Mesendoderm (in vitro differentiated cells): ENCODE measurements around the gene AP2A2.

Experiments used
- DNase-seq: peaks from one replicate; pipeline ENCODE4 v3.0.0; 2013
- H2AK5ac ChIP-seq: 2 replicates; pipeline ENCODE4 v1.6.1; 2013; ENCODE audit warnings: low read length, inconsistent platforms
- H2BK120ac ChIP-seq: 2 replicates; pipeline ENCODE4 v1.6.1; 2013; ENCODE audit warnings: low read depth, mild to moderate bottlenecking, low read length, moderate library complexity, mixed read lengths
- H2BK15ac ChIP-seq: replicated peaks from 2 replicates; pipeline ENCODE4 v1.6.1; 2013; ENCODE audit warnings: low read depth, mild to moderate bottlenecking, moderate library complexity
- H2BK5ac ChIP-seq: 2 replicates; pipeline ENCODE4 v1.6.1; 2013; ENCODE audit warnings: low read length, inconsistent platforms
- H3K18ac ChIP-seq: 2 replicates; pipeline ENCODE4 v1.6.1; 2013; ENCODE audit warnings: mild to moderate bottlenecking, low read length, mixed read lengths
- H3K23ac ChIP-seq: one replicate; pipeline ENCODE4 v1.6.1; 2013; ENCODE audit warnings: low read length
- H3K27ac ChIP-seq: 2 replicates; pipeline ENCODE4 v1.5.1; 2013; ENCODE audit warnings: low read depth, mild to moderate bottlenecking, inconsistent platforms, low read length, moderate library complexity
- H3K27me3 ChIP-seq: 2 replicates; pipeline ENCODE4 v1.6.1; 2013; ENCODE audit warnings: low read length, control low read depth, mild to moderate bottlenecking, inconsistent platforms; ENCODE audit not compliant: insufficient read depth, poor library complexity
- H3K36me3 ChIP-seq: 2 replicates; pipeline ENCODE4 v1.6.1; 2013; ENCODE audit warnings: low read length, inconsistent platforms; ENCODE audit not compliant: control insufficient read depth, insufficient read depth
- H3K4ac ChIP-seq: one replicate; pipeline ENCODE4 v1.6.1; 2013; ENCODE audit warnings: low read depth, mild to moderate bottlenecking, low read length, moderate library complexity
- H3K4me1 ChIP-seq: 2 replicates; pipeline ENCODE4 v1.6.1; 2013; ENCODE audit warnings: low read depth, low read length, inconsistent platforms; ENCODE audit not compliant: control insufficient read depth
- H3K4me2 ChIP-seq: 2 replicates; pipeline ENCODE4 v1.6.1; 2013; ENCODE audit warnings: low read length
- H3K4me3 ChIP-seq: 2 replicates; pipeline ENCODE4 v1.5.1; 2013; ENCODE audit warnings: mild to moderate bottlenecking, low read length
- H3K56ac ChIP-seq: one replicate; pipeline ENCODE4 v1.6.1; 2013; ENCODE audit warnings: low read length
- H3K79me1 ChIP-seq: 2 replicates; pipeline ENCODE4 v1.6.1; 2013; ENCODE audit warnings: low read length, inconsistent platforms
- H3K79me2 ChIP-seq: 2 replicates; pipeline ENCODE4 v1.6.1; 2013; ENCODE audit warnings: mild to moderate bottlenecking, low read length; ENCODE audit not compliant: control insufficient read depth, insufficient read depth
- H3K9ac ChIP-seq: 2 replicates; pipeline ENCODE4 v1.6.1; 2013; ENCODE audit warnings: low read length, inconsistent platforms
- H4K5ac ChIP-seq: one replicate; pipeline ENCODE4 v1.6.1; 2013; ENCODE audit warnings: low read length
- H4K8ac ChIP-seq: one replicate; pipeline ENCODE4 v1.6.1; 2013; ENCODE audit warnings: low read depth, mild to moderate bottlenecking, control low read depth, low read length, moderate library complexity
- WGBS: extraction: QIAGEN DNeasy Blood & Tissue Kit; methylation state at CpG from one replicate; pipeline ENCODE4 v1.1.7; 2013; ENCODE audit warnings: low lambda C conversion rate, missing lambda C conversion rate; ENCODE audit not compliant: insufficient coverage; ENCODE audit errors: extremely low coverage; 5-methylcytosine and 5-hydroxymethylcytosine counted together

AP2A2 gene

DNA sequence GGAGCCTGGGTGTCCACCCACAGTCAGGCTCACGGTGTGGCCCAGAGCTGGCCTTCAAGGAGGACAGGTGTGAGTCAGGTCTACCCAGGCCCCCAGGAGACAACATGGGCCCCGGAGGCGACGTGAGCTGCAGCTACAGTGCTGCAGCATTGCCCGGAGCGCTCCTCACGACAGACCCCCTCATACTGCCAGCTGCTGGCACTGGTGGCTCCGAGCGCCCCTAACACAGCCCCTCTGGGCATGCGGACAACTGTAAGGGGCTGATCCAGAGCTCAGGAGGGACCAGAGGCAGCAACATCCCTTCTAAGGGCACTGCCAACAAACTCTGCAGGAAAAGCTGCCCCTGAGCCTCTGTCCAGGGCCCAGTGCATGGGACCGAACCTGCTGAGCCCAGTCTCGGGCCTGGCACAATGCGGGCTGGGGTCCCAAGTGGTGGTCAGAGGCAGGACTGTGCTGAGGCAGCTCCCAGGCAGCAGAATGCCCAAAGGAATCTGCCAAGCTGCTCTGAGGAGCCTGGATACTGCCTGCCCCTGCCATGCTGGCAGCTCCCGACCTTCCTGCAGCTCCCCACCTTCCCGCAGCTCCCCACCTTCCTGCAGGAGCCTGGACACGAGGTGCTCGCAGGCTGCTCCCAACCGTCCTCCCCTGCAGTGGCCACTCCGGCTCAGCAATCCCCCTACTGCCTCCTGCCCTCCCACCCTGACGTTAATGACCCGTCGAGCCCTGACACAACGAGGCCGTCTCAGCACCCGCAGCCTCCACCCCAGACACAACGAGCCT lies 30.1 kb upstream of the AP2A2 start:
- H3K36me3 ChIP-seq: peaks cover 2% of the 10 kb centered on the region
- H3K27ac ChIP-seq: no peak overlapping the region
- no peak overlapping the region for H4K5ac ChIP-seq
- no CpG with 5 or more reads among the region's 26 CpGs for WGBS
- H3K4me1 ChIP-seq: no peaks in the 10 kb centered on the region
- no peak overlapping the region for H2BK5ac ChIP-seq
- no peak overlapping the region for H3K18ac ChIP-seq
- H3K56ac ChIP-seq: no peak overlapping the region
- H4K8ac ChIP-seq: no peak overlapping the region
- no peaks in the 10 kb centered on the region for H3K79me1 ChIP-seq
- no peak overlapping the region for H3K4me3 ChIP-seq
- H3K79me2 ChIP-seq: no peaks in the 10 kb centered on the region
- no peak overlapping the region for H3K4me2 ChIP-seq
- H3K27me3 ChIP-seq: no peaks in the 10 kb centered on the region
- DNase-seq: no peak
- H2AK5ac ChIP-seq: no peak overlapping the region
- H2BK120ac ChIP-seq: no peak overlapping the region
- H3K23ac ChIP-seq: no peak overlapping the region
- H2BK15ac ChIP-seq: no peak overlapping the region
- H3K4ac ChIP-seq: no peak overlapping the region
- H3K9ac ChIP-seq: no peak overlapping the region

GRCh38 chr11:897253-898142 lies 28.2 kb upstream of the AP2A2 start:
- Histone ChIP-seq H2AK5ac (no peak overlapping the region), H3K4me2 (no peak overlapping the region), H3K4ac (no peak overlapping the region), H3K18ac (no peak overlapping the region), H3K27me3 (no peaks in the 10 kb centered on the region), H3K36me3 (peaks cover 6% of the 10 kb centered on the region), H2BK120ac (no peak overlapping the region), H3K4me3 (no peak overlapping the region), H3K79me2 (no peaks in the 10 kb centered on the region), H4K8ac (no peak overlapping the region), H3K23ac (no peak overlapping the region), H2BK5ac (no peak overlapping the region), H3K56ac (no peak overlapping the region), H3K4me1 (no peaks in the 10 kb centered on the region), H2BK15ac (no peak overlapping the region), H4K5ac (no peak overlapping the region), H3K9ac (no peak overlapping the region), H3K27ac (no peak overlapping the region), H3K79me1 (no peaks in the 10 kb centered on the region)
- no CpG with 5 or more reads among the region's 17 CpGs for WGBS
- DNase-seq: no peak

DNA sequence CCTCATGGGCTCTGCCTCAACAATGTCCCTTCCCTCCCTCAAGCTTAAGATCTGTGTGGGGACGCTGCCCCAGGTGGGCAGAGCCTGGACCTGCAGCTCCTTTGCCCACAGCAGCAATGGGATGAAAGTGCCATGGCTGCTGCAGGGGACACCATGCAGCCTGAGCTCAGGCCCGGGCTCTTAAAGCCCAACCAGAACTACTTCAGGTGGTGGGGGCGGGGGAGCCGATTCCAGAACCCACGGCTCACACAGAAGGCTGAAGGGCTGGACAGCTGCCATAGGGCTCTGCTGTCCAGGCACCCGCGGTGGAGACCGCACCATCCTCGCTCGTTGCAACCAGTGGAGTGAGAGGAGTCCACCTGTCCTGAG lies 27.5 kb upstream of the AP2A2 start:
- WGBS: no CpG with 5 or more reads among the region's 10 CpGs
- H2BK120ac ChIP-seq: no peak overlapping the region

DNA sequence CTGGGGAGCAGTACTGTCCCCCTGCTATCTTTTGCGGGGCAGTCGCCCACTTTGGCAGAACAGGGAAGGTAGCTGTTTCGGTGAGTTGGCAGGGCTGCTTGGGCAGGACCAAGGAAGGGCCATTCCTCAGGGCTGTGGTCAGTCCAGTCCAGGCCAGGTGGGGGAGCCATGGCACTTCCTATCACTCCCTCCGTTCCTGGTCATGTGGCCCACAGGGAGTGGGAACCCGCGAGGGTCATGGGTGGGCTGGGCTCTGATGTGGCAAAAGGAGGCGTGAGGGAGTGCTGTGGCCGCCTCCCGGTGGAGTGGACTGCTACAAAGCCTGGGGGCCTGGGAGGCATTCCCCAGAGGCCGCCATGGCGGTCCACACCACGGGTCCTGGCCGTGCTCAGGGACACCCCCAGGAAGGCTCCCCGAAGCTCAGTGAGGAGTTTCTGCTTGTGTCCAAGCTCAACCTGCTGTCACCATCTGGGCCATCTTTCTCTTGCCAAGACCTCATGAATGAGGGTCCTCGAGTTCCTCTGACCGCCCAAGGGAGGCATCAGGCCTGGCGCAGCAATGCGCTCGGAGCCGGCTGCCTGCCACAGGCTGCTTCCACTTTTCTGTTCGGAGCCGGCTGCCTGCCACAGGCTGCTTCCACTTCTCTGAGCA lies 27.0 kb upstream of the AP2A2 start:
- H3K4me1 ChIP-seq: no peaks in the 10 kb centered on the region
- no peaks in the 10 kb centered on the region for H3K79me2 ChIP-seq
- H2BK120ac ChIP-seq: no peak overlapping the region
- H2AK5ac ChIP-seq: no peak overlapping the region
- no peak overlapping the region for H3K4ac ChIP-seq
- DNase-seq: peak; percentile 31
- H2BK15ac ChIP-seq: no peak overlapping the region
- H3K9ac ChIP-seq: no peak overlapping the region
- no peaks in the 10 kb centered on the region for H3K79me1 ChIP-seq
- no CpG with 5 or more reads among the region's 22 CpGs for WGBS
- no peak overlapping the region for H4K8ac ChIP-seq
- no peak overlapping the region for H3K4me3 ChIP-seq
- no peak overlapping the region for H3K27ac ChIP-seq
- H3K4me2 ChIP-seq: no peak overlapping the region
- H3K36me3 ChIP-seq: peaks cover 11% of the 10 kb centered on the region
- H4K5ac ChIP-seq: no peak overlapping the region
- no peak overlapping the region for H3K18ac ChIP-seq
- H3K27me3 ChIP-seq: no peaks in the 10 kb centered on the region
- H2BK5ac ChIP-seq: no peak overlapping the region
- no peak overlapping the region for H3K56ac ChIP-seq
- no peak overlapping the region for H3K23ac ChIP-seq

More for the DNA sequence above, 27.5 kb upstream of the AP2A2 start:
- H3K9ac ChIP-seq: no peak overlapping the region
- H3K4ac ChIP-seq: no peak overlapping the region
- H4K5ac ChIP-seq: no peak overlapping the region
- no peaks in the 10 kb centered on the region for H3K27me3 ChIP-seq
- H3K4me3 ChIP-seq: no peak overlapping the region
- H2BK5ac ChIP-seq: no peak overlapping the region
- no peak overlapping the region for H3K56ac ChIP-seq
- peak; percentile 73 for DNase-seq
- H3K79me1 ChIP-seq: no peaks in the 10 kb centered on the region
- H4K8ac ChIP-seq: no peak overlapping the region
- H3K18ac ChIP-seq: no peak overlapping the region
- no peak overlapping the region for H3K4me2 ChIP-seq
- no peak overlapping the region for H2BK15ac ChIP-seq
- no peak overlapping the region for H3K27ac ChIP-seq
- no peak overlapping the region for H2AK5ac ChIP-seq
- H3K23ac ChIP-seq: no peak overlapping the region
- H3K79me2 ChIP-seq: no peaks in the 10 kb centered on the region
- no peaks in the 10 kb centered on the region for H3K4me1 ChIP-seq
- peaks cover 10% of the 10 kb centered on the region for H3K36me3 ChIP-seq

DNA sequence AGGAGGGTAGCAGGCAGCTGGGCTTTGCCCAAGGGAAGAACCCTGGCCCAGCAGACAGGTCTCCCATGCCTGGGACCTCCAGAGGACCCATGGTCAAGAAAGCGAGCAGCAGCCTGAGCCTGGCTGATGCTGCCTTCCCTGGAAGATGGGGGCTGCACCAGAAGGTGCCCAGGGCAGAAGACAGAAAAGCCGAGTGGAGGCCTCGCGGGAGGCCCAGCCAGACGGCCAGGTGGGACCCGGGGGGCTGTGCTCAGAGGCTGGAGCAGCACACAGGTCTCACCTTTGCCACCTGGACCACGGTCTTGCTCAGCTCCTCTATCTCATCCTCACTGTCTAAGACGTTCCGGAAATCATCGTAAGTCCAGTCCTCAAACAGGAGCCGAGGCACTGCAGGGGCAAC lies 25.9 kb upstream of the AP2A2 start:
- no peak overlapping the region for H3K27ac ChIP-seq
- H4K8ac ChIP-seq: no peak overlapping the region
- no peaks in the 10 kb centered on the region for H3K27me3 ChIP-seq
- H3K79me1 ChIP-seq: no peaks in the 10 kb centered on the region
- no peak overlapping the region for H3K4me2 ChIP-seq
- no peak overlapping the region for H2BK5ac ChIP-seq
- no peaks in the 10 kb centered on the region for H3K4me1 ChIP-seq
- H4K5ac ChIP-seq: no peak overlapping the region
- no peak overlapping the region for H3K18ac ChIP-seq
- H3K23ac ChIP-seq: no peak overlapping the region
- H2AK5ac ChIP-seq: no peak overlapping the region
- no peak overlapping the region for H3K4ac ChIP-seq
- no peak overlapping the region for H2BK15ac ChIP-seq
- WGBS: no CpG with 5 or more reads among the region's 11 CpGs
- no peaks in the 10 kb centered on the region for H3K79me2 ChIP-seq
- H3K36me3 ChIP-seq: peaks cover 13% of the 10 kb centered on the region
- H3K9ac ChIP-seq: no peak overlapping the region
- DNase-seq: no peak
- no peak overlapping the region for H2BK120ac ChIP-seq
- H3K4me3 ChIP-seq: no peak overlapping the region
- H3K56ac ChIP-seq: no peak overlapping the region
